NCI-H226 (cell line): ENCODE data around the gene XYLB.
"Not testable (repeated sequence)": the region's sequence is repeated elsewhere in the genome, so short reads cannot be mapped to it uniquely, and the experiment has no call there.

Experiments
- DNase-seq: peaks from one replicate; pipeline ENCODE4 v3.0.0-alpha.2; 2015

XYLB gene

DNA sequence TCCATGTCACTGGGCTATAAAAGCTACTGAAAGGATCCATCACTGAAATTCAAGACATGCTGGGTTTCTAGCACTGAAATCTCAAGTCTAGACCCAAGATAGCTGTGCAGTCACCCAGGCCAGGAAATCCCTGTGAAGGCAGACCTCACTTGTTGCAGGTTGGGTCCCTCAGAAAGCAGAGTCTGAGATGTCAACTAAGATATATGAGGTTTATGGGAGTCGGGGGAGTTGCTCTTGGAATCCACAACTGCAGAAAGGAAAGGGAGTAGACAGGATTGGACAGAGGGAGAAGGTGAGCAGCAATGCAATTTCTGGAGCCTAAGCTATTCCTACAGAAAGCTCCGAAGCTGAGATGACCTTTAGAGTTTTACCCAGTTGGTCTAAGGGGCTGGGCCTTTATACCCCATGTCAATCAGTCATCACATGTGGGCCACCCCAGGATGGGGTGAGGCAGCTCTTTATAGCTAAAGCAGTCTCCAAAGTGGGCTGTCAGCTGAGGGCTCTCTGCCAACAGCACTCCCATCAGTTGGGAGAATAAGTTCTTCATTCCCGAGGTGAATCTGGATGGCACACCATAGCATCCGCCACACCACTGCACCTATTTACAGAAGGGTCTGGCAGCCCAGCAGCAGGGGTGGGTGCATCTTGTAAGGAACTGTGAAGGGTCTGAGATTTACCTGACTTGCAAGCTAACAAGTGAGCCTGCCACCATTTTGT is 54.8 kb downstream of the XYLB start:
- no peak for DNase-seq

DNA sequence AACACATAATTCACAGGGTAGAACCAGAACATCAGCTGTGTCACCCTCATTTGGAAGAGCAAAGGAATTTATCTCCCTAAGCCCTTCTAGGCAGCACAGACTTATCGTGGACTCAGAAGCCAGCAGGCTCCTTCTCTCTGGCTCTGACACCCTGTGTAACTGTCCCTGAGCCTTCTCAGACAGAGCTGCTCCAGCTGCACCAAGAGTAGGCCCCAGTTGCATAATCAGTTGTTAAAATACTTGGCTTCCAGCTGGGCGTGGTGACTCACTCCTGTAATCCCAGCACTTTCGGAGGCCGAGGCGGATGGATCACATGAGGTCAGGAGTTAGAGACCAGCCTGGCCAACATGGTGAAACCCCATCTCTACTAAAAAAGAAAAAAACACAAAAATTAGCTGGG is 57.7 kb downstream of the XYLB start:
- peak; percentile 48 for DNase-seq

DNA sequence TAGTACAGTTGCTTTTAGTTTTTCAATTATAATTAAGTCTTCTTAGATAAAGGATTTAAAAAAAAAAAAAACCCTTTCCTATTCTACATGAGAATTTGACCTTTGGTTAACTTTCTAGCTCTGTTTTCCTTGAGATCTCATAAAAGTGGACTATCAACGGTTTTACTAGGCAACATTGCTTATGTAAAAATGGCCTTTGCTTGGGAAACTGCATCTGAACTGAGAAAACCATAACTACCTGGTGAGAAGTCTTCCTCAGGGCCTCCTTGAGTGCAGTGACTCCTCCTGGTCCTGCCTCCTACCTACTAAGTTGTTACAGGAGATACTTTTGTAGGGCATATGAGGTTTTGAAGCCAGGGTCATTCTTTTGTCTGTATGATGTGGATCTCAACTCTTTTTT is 65.0 kb downstream of the XYLB start:
- no peak for DNase-seq

DNA sequence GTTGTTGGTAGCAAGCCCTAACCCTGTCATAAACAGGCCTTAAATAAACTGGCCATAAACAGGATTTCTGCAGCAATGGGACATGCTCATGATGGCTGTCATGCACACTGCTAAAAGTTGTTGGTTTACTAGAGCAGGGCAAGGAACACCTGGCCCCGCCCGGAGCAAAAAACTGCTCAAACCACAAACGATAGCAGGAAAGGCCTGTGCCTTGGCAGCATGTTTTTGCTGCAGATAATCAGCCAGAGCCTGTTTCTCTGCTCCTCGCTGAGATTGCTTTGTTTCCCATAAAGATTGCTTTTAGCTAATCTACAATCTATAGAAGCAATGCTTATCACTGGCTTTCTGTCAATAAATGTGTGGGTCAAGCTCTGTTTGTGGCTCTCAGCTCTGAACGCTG is 74.2 kb downstream of the XYLB start:
- DNase-seq, result not testable (repeated sequence)

DNA sequence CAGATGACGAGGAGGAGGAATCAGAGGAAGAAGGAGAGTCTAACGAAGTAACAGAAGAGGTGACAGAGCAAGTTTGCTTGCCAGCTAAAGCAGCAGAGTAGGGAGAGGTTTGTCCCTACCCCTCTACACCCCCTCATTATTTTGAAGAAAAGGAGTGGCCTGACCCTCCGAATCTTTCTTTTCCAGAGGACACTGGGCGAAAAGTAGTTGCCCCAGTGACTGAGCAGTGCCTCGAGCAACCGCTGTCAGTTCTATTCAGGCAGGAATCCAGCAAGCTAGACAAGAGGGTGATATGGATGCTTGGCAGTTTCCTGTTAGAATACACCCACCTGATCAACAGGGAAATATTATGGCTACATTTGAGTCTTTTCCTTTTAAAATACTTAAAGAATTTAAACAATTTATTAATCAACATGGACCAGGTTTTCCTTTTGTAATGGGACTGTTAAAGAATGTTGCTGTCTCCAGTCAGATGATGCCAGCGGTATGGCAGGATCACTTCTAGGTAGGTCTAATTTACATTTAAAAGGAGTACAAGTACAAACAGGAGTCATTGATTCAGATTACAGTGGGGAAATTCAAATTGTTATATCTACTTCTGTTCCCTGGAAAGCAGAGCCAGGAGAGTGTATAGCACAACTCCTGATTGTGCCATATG is 75.2 kb downstream of the XYLB start:
- no peak for DNase-seq

DNA sequence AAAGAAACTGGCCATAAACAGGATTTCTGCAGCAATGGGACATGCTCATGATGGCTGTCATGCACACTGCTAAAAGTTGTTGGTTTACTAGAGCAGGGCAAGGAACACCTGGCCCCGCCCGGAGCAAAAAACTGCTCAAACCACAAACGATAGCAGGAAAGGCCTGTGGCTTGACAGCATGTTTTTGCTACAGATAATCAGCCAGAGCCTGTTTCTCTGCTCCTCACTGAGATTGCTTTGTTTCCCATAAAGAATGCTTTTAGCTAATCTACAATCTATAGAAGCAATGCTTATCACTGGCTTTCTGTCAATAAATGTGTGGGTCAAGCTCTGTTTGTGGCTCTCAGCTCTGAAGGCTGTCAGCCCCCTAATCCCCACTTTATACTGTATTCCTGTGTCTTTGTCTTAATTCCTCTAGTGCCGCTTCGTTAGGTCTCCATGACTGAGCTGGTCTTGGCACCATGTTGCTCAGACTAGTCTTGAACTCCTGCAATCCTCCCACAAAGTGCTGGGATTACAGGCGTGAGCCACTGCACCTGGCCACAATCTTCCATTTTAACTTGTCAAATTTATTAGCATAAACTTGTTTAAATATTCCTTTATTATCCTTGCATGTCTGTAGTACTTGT is 80.3 kb downstream of the XYLB start:
- DNase-seq, result not testable (repeated sequence)

DNA sequence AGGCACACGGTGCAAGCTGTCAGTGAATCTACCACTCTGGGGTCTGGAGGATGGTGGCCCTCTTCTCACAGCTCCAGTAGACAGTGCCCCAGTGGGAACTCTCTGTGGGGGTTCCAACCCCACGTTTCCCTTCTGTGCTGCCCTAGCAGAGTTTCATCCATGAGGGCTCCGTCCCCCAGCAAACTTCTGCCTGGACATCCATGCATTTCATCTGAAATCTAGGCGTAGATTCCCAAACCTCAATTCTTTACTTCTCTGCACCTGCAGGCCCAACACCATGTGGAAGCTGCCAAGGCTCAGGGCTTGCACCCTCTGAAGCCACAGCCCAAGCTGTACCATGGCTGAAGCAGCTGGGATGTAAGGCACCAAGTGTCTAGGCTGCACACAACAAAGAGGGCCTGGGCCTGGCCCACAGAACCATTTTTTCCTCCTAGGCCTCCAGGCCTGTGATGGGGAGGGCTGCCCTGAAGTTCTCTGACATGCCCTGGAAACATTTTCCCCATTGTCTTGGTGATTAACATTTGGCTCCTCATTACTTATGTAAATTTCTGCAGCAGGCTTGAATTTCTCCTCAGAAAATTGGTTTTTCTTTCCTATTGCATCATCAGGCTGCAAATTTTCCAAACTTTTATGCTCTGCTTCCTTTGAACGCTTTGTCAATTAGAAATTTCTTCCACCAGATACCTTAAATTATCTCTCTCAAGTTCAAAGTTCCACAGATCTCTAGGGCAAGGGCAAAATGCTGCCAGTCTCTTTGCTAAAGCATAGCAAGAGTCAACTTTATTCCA is 86.5 kb downstream of the XYLB start:
- not testable (repeated sequence) for DNase-seq

DNA sequence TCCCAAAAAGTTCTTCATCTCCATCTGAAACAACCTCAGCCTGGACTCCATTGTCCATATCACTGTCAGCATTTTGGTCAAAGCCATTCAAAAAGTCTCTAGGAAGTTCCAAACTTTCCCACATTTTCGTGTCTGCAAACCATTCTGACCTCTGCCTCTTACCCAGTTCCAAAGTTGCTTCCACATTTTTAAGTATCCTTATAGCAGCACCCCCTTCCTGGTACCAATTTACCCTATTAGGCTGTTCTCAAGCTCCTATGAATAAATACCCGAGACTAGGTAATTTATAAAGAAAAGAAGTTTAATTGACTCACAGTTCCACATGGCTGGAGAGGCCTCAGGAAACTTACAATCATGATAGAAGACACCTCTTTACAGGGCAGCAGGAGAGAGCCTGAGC is 87.1 kb downstream of the XYLB start:
- not testable (repeated sequence) for DNase-seq

DNA sequence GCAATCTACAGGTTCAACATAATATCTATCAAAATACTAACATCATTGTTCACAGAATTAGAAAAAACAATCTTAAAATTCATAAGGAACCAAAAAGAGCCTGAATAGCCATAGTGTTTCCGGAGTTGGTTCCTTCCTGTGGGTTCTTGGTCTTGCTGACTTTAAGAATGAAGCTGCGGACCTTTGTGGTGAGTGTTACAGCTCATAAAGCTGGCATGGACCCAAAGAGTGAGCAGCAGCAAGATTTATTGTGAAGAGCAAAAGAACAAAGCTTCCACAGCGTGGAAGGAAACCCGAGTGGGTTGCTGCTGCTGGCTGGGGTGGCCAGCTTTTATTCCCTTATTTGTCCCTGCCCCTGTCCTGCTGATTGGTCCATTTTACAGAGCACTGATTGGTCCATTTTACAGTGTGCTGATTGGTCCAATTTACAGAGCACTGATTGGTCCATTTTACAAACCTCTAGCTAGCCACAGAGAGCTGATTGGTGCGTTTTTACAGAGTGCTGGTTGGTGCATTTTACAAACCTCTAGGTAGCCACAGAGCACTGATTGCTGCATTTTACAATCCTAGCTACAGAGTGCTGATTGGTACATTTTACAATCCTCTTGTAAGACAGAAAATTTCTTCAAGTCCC is 92.0 kb downstream of the XYLB start:
- not testable (repeated sequence) for DNase-seq

DNA sequence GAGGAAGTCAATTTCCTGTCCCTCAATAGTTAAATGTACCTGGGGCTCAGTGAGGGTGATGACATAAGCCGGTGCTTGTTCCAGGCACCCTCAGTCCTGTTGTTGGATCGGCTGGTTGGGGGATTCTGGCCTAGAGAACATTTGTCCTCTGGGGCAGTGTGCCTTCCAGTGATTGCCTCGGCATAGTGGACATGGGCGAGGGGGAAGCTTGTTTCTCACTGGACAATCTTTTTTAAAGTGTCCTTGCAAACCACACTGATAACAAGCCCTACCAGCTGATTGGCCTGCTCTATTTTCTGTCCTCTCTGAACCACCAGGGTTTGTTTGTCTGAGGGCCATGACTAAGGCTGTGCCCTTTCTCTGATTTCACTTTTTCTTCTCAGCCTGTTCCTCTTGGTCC is 96.6 kb downstream of the XYLB start:
- DNase-seq, result not testable (repeated sequence)

DNA sequence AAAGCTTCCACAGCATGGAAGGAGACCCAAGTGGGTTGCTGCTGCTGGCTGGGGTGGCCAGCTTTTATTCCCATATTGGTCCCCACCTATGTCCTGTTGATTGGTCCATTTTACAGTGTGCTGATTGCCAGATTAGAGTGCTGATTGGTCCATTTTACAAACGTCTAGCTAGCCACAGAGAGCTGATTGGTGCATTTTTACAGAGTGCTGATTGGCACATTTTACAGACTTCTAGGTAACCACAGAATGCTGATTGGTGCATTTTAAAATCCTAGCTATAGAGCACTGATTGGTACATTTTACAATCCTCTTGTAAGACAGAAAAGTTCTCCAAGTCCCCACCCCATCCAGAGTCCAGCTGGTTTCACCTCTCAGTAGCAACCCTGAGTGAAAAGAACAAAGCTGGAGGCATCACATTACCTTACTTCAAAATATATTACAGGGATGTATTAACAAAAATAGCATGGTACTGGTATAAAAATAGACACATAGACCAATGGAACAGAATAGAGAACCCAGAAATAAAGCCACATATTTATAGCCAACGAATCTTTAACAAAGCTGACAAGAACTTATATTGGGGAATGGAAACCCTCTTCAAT is 99.6 kb downstream of the XYLB start:
- no peak for DNase-seq

DNA sequence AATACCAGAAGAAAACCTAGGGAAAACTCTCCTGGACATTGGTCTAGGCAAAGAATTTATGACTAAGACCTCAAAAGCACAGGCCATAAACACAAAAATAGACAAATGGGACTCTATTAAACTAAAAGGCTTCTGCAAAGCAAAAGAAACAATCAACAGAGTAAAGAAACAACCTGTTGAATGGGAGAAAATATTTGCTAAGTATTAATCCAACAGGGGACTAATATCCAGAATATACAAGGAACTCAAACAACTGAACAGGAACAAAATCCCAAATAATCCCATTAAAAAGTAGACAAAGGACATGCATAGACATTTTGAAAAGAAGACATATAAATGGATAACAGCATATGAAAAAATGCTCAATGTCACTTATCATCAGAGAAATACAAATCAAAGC is 100.2 kb downstream of the XYLB start:
- no peak for DNase-seq

DNA sequence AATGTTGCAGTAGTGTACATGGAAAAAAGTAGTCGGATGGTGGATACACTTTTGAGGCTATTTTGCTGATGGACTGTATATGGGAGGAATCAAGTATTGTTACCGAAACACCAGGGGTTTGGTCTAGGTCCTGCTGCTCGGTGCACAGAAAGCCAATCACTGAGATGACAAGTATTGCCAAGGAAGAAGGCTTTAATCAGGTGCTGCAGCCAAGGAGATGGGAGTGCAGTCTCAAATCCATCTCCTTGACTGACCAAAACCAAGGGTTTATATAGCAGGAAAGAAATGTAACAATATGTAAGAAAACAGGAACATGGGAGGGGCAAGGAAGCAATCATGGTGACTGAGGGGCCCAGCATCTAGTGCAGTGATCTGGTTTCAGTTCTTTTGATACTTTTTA is 104.3 kb downstream of the XYLB start:
- DNase-seq, result no peak

DNA sequence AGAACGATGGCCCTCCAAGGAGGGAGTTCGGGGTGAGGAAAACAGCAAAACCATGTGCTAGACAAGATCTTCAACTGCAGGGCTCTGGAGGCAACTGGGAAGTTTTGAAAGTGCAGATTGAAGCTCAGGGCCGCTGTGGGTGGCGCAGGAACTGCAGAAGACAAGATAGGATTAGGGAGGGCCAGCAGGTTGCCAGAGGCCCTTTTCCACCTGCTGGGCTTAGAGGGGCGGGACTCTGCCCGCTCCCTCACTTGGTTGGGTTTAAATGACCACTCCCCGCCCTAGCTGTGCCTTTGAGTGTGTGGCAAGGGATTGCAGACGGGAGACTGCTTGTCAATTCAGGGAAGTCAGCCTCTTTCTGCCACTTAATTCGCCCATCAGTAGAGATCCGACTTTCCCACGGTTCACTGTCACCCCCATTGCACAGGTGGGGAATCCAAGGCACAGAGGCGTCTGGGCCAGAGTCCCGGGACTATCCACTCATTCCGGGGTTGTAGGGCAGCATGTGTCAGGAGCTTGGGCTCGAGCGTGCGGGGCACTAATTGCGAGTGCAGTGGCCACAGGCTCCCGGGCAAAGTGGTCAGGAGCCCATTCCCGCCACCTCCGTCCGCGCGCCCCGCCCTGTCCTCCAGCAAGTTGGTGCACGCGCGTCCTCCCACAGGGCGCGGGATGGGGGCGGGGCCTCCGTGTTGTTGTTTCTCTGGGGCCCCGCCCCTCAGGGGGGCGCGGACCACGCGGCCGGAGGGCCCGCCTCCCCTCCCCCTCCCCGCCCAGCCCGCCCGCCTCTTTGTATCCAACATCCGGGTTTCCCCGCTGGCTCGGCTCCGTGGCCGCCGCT is 106.7 kb downstream of the XYLB start, which contains the start of gene ACVR2B:
Gene ACVR2B, plus strand, starts transcription at position 816 of the 838 bp plus-strand sequence. CDS start 433 bp downstream, outside the sequence.
- peak; percentile 69 for DNase-seq

DNA sequence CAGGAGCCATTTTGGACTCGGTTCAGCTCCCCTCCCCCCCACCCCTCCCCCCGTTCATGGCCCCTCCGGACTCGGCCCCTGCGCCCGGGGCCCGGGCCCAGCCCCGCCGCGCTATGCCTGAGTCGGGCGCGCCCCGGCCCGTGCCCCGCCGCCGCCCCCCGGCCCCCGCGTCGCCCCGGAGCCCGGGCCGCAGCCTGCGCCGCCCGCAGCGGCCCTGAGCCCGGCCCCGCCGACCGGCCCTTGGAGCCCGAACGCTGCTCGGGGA is 107.3 kb downstream of the XYLB start:
- no peak for DNase-seq

DNA sequence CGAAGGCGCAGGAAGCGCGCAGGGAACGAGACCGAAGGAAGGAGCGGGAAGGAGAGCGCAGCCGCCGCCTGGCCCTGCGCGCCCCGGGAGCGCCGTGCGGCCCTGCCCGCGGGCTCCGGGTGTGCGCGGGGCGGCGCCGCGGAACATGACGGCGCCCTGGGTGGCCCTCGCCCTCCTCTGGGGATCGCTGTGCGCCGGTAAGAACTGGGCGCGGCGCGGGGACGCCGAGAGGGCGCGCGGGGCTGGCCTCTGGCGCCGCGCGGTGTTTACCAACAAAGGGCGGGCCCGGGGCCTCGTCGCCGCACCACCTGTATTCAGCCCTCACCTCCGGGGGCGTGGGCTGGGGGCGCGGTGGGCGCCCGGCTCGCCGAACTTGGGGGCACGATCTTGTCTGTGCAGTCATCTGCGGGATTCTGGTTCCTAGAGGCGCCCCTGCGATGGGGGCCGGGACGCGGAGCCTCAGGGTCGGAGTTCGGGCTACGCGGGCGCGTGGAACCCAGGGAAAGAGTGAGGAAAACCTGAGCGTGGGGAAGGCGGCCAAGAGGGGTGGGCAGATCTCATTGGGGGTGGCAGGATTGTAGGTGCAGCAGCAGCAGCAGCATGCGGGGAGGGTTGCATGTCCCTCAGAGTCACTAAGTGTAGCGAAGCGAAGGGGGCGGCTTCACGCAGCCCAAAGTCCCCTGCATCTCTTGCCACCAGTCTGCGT is 107.7 kb downstream of the XYLB start:
- DNase-seq, result no peak

DNA sequence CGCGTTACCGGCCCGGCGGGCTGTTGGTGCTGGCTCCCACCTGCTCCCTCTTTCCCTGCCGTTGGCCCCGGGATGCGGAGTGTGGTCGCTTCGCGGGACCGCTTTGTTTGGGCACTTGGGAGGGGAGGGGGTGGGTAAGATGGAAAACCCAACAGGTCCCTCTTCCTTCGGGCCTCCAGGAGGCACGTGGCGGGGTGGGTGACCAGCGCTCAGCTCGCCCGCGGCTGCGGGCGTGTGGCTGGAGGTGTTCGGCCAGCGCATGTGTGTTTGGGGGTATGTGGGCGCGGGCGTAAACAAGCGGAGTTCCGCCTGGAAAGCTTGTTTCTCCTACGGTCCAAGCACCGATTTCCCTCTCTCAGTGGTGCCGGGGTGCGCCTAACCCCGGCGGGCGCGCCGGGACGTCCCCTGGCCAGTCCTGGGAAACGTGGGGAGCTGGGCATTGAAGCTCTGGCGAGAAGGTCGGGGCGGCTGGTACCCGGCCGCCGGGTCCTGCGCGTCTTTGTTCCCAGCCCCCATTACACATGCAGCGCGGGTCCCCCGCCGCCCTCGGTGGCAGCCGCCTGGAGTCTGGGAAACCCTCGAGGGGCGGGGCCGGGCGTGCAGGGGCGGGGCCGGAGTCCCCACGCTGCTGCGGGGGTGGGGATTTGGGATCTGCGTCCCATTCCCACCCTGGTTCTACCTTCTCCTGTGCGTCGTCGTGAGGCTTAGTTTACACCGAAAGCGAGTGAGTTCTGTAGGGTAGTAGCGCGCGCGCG is 108.5 kb downstream of the XYLB start:
- peak; percentile 57 for DNase-seq

DNA sequence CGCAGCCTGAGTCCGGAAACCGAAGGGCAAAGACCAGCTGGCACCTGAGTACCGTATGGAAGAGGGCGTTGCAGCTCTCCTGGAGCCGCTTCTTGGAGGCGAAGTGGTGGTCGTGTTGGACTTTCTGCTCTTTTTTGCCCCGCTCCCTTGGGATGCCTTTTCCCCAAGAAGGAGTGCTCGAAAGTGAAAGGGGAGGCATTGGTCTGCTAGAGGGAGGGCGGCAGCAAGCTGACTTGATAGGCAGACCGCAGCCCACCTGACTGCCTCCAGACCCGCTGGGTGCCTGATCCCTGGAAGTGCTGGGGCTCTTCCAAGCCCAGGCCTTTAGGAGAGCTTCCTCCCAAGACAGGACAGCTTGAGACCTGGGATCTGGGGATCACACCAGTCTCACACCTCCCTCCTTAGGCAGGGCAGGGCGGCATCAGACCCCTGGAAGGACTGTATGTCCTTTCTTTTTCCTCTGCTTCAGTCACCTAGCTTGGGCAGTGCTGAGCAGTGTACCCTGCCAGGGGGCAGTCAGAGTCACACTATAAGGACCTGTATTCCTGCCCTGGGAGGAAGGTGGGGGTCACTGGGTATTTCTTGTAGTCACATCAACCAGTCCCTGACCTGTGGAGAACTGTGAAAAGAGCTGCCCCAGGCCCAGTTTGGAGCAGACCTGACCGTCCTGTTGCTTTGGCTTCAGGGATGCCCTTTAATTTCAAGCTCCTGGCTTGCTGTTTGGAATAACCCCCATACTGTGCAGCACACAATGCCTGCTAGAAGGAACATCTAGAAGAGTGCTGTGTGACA is 109.2 kb downstream of the XYLB start:
- DNase-seq, result no peak
